HL-60 (cell line): ENCODE results near the gene TMEM63B.

Experiments
- DNase-seq, 2 experiments: peaks; one replicate each; pipeline ENCODE4 v3.0.0-alpha.2; 2010 to 2020; ENCODE audit warnings: low read depth in 1 of 2, low spot score in 1 of 2
- H3K27ac ChIP-seq: fragments of 250-450 bp; sonication (Bioruptor Pico); replicated peaks from 2 replicates; pipeline ENCODE4 v1.5.1; 2020; ENCODE audit warnings: mild to moderate bottlenecking, moderate library complexity
- H3K27me3 ChIP-seq: fragments of 250-450 bp; sonication (Bioruptor Pico); 2 replicates; pipeline ENCODE4 v1.5.1; 2021; ENCODE audit warnings: mild to moderate bottlenecking, moderate library complexity; ENCODE audit not compliant: insufficient read depth, poor library complexity, severe bottlenecking
- H3K4me3 ChIP-seq: replicated peaks from 2 replicates; pipeline ENCODE4 v1.5.1; 2011; ENCODE audit warnings: mild to moderate bottlenecking, control low read depth, low read length; ENCODE audit not compliant: insufficient read depth
- CTCF ChIP-seq: IDR thresholded peaks from one replicate; pipeline ENCODE4 v1.5.1; 2011; ENCODE audit warnings: low read length, control low read depth, inconsistent platforms; ENCODE audit not compliant: insufficient read depth
- GABPA ChIP-seq: IDR thresholded peaks from 2 replicates; pipeline ENCODE4 v1.6.1; 2012; ENCODE audit warnings: low read depth
- POLR2AphosphoS5 ChIP-seq: IDR thresholded peaks from 2 replicates; pipeline ENCODE4 v1.6.1; 2012; ENCODE audit warnings: low read depth
- REST ChIP-seq: IDR thresholded peaks from 2 replicates; pipeline ENCODE4 v1.6.1; 2012; ENCODE audit warnings: low read depth; ENCODE audit not compliant: insufficient replicate concordance
- SPI1 ChIP-seq: IDR thresholded peaks from 2 replicates; pipeline ENCODE4 v1.6.1; 2012; ENCODE audit warnings: low read depth, mild to moderate bottlenecking, borderline replicate concordance

Gene TMEM63B

DNA sequence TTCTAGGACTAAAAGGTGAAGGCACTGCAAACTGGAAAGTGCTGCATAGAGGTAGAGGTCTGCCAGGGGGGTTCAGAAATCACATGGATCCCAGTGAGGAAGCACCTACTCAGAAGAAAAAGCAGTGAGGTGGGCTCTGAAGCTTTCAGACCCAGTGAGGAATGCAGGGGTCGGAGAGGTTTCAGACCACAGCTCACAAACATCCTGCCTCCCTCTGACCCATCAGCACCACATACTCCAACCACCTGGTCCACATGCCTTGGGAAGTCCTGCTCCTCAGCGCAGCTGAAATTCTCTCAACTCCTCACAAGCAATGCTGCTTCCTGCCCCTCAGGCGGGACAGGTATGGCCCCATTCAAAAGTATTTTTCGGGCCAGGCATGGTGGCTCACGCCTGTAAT, 20.3 kb upstream of the TMEM63B start:
- H3K4me3 ChIP-seq = no peak overlapping the region
- no peak overlapping the region for H3K27ac ChIP-seq
- H3K27me3 ChIP-seq = no peaks in the 10 kb centered on the region
- no peak for DNase-seq
- TF ChIP-seq SPI1 = no peak
- no peak for TF ChIP-seq CTCF
- TF ChIP-seq REST = no peak
- no peak for TF ChIP-seq POLR2AphosphoS5
- TF ChIP-seq GABPA = no peak

GRCh38 chr6:44108471-44108870, 18.9 kb upstream of the TMEM63B start:
- TF ChIP-seq REST (no peak), GABPA (no peak), SPI1 (no peak), POLR2AphosphoS5 (no peak), CTCF (no peak)
- no peaks in the 10 kb centered on the region for H3K27me3 ChIP-seq
- no peak overlapping the region for H3K27ac ChIP-seq
- H3K4me3 ChIP-seq = no peak overlapping the region
- DNase-seq = no peak

DNA sequence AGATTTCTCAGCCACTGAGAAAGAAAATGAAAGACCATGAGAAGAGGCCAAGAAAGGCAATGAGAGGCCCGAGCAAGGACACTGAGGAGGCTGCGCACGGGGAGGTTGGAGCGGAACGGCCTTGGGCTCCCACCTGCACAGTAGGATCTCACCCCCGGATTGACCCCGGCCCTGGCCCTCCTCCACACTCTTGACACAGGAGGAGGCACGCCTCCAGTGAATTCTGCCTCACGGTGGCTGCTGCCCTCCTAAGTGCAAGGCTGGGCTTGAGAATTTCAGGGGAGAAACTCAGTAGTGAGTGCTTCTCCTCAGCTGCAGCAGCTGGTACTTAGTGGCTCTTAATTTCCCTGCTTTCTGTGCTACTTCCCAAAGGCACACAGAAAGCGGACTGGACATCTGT, 18.1 kb upstream of the TMEM63B start:
- Histone ChIP-seq H3K27ac (no peak overlapping the region), H3K4me3 (no peak overlapping the region), H3K27me3 (no peaks in the 10 kb centered on the region)
- no peak for TF ChIP-seq CTCF
- TF ChIP-seq REST = no peak
- no peak for TF ChIP-seq GABPA
- TF ChIP-seq SPI1 = no peak
- no peak for TF ChIP-seq POLR2AphosphoS5
- DNase-seq = no peak
